HL-60 (cell line): ENCODE measurements around the gene APOA4.

Experiments used
- POLR2AphosphoS5 ChIP-seq: IDR thresholded peaks from 2 replicates; pipeline ENCODE4 v1.6.1; 2012; ENCODE audit warnings: low read depth
- REST ChIP-seq: IDR thresholded peaks from 2 replicates; pipeline ENCODE4 v1.6.1; 2012; ENCODE audit warnings: low read depth; ENCODE audit not compliant: insufficient replicate concordance
- TF ChIP-seq, protein P1 (sequence below): IDR thresholded peaks from one replicate; pipeline ENCODE4 v1.5.1; 2011; ENCODE audit warnings: low read length, control low read depth, inconsistent platforms; ENCODE audit not compliant: insufficient read depth

DNA sequence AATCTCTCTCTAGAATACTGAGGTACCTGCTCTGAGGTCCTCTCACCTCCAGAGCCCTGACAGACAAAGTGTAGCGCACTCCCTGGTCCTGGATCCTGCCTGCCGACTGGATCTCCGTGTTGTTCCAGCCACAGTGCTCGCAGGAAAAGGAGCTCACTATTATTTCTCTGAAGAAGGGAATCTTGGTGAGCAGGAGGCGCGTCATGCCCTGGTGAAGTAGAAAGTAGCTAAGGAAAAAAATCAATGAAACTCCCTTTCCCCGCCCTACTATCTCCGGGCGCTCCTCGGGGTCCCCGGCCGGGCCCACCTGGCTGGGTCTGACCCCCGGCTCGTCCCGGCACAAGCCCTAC, 35.7 kb downstream of the APOA4 start:
- TF ChIP-seq POLR2AphosphoS5 (no peak), REST (no peak)
- TF ChIP-seq, protein P1, sequence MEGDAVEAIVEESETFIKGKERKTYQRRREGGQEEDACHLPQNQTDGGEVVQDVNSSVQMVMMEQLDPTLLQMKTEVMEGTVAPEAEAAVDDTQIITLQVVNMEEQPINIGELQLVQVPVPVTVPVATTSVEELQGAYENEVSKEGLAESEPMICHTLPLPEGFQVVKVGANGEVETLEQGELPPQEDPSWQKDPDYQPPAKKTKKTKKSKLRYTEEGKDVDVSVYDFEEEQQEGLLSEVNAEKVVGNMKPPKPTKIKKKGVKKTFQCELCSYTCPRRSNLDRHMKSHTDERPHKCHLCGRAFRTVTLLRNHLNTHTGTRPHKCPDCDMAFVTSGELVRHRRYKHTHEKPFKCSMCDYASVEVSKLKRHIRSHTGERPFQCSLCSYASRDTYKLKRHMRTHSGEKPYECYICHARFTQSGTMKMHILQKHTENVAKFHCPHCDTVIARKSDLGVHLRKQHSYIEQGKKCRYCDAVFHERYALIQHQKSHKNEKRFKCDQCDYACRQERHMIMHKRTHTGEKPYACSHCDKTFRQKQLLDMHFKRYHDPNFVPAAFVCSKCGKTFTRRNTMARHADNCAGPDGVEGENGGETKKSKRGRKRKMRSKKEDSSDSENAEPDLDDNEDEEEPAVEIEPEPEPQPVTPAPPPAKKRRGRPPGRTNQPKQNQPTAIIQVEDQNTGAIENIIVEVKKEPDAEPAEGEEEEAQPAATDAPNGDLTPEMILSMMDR = no peak
